GM19452 (cell line): Measurements from ENCODE around the gene YLPM1.
A peak's percentile ranks its signal among the peaks of the same experiment; 100 is the strongest.

Source experiments
- ATAC-seq: cut with Tn5 transposase; IDR thresholded peaks from one replicate; pipeline ENCODE4 v1.9.1; 2021; ENCODE audit not compliant: unreplicated experiment

Gene YLPM1

DNA sequence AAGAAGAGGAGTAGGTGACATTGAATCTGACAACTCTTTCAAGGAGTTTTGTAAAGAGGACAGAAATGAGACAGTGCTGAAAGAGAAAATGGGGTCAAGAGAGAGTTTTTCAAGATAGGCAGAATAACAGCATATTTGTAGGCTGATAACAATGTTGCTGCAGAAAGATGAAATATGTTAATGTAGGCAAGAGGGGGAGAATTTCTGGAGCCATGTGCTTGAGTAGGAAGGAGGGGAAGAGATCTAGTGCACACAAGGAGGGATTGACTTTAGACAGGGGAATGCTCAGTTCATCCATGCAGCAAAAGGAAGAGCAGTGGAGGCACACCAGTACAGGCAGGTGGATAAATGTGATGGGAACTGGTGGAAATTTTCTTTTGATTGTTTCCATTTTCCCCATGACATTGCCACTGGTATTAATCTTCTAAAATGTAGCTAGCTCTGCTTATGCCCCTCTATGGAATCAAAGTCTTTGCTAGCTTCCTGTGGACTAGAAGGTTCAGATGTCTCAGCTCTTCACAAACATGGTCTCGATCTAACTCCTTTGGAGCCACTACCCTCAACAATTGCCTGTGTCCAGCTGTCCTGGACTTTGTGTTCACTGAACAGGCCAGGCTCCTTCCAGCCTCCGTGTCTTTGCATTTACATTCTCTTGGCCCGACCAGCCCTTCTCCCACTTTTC, 103.7 kb downstream of the YLPM1 start:
- no peak for ATAC-seq

DNA sequence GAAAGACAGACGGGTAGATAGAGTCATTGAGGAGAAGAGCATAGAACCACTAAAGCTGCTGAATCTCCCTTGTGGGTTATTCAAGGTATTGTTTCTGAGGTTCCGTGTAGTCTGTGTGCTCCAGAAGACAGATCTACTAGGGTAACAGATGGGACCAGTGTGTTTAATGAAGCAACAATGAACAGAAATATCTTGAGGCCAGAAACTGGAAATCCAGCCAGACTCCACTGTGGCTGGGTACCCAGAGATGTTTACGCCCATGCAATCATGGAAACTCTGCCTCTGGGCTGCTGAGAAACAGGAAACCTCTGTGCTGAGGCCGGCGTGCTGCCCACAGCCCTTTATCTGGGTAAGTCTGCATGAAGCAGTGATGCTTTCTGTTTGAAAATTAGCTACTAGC, 104.6 kb downstream of the YLPM1 start:
- ATAC-seq, result no peak

DNA sequence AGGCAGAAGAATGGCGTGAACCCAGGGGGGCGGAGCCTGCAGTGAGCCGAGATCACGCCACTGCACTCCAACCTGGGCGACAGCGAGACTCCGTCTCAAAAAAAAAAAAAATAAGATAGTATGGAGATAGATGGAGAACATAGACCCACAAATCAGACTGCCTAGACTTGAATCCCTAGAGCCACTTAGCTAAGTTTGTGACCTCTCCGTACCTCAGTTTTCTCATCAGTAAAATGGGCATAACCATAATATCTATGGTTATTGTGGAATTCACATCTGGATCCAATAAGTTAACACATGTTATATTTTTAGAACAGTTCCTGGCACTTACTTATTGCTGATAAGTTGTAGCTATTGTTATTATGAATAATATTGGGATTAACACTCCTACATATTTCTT, 105.6 kb downstream of the YLPM1 start:
- no peak for ATAC-seq

DNA sequence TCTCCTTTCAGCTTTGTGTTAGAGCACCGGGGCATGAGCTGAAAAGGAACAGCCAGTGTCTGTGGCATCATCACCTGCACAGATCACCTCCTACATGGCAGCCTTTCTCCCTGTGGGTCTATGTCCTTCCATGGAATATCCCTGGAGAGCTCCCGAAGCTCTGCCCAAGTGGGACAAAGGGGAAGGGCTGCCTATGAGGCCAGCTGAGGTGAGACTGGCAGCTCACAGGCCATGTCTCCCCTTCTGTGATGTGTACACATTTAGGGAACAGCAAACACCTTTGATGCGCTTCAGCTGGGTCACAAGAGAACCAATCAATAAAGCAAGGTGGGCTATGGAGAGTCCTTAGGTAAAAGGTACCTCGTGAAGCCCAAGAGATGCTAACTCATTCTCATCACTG, 108.7 kb downstream of the YLPM1 start:
- no peak for ATAC-seq

DNA sequence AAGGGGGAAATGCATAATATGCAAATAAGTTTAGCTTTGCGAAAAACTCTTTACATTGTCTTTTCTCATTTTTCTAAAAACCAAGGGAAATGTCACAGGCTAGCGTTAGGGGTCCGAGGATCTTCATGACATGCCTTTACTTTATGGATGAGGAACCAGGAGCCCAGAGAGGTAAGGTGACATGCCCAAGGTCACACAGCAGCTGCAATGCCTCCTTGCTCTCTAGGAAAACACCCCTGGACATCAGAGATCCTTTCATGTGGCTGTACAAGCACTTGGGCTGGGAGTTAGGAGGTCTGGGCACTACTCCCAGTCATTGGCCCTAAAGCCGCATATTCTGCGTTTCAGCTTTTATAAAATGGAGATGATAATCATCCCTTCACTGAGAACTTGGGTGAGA, 112.1 kb downstream of the YLPM1 start:
- ATAC-seq, result no peak

DNA sequence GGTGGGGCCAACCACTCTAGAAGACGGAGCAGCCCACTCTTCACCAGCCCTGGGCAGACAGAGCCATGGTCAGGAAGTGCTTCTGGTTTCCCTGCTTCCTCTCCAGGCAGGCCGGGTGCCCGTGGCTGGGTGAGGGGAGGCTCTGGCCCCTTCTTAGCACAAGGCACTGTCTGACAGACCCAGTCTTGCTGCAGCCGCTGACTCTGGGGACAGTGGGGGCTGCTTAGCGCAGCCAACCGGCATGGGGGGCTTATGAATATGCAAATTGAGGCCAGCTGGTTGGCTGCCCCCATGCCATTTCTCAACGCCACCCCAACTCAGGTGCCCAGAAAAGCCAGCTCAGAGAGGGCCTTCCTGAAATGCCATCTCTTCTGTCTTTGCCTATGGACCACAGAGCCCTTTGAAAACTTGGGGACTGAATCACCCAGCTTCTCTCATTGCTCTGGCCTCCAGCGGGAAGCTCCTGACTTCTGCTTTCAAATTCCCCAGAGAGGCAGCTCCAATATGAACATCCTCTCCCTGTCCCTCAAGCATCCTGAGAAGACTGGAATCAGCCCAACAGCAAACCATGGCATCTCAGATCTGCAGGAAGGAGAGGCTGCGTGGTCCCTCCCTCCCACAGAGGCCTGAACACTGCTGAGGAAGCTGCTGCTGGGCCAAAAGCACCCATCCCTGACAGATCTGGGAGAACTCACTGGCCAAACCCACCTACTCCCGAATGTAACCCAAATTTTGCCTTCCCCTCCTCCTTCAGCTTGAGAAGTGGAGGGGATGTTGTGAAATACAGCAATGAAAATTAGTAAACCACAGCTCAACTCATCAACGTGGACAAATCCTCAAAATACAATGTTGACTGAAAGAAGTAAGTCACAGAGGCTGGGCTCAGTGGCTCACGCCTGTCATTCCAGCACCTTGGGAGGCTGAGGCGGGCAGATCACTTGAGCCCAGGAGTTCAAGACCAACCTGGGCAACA, 113.1 kb downstream of the YLPM1 start, which contains the start of gene PROX2:
Gene PROX2 (minus strand): TSS at position 205 of the 973 bp plus-strand sequence. CDS start 12,311 bp downstream, outside the sequence.
- no peak for ATAC-seq

DNA sequence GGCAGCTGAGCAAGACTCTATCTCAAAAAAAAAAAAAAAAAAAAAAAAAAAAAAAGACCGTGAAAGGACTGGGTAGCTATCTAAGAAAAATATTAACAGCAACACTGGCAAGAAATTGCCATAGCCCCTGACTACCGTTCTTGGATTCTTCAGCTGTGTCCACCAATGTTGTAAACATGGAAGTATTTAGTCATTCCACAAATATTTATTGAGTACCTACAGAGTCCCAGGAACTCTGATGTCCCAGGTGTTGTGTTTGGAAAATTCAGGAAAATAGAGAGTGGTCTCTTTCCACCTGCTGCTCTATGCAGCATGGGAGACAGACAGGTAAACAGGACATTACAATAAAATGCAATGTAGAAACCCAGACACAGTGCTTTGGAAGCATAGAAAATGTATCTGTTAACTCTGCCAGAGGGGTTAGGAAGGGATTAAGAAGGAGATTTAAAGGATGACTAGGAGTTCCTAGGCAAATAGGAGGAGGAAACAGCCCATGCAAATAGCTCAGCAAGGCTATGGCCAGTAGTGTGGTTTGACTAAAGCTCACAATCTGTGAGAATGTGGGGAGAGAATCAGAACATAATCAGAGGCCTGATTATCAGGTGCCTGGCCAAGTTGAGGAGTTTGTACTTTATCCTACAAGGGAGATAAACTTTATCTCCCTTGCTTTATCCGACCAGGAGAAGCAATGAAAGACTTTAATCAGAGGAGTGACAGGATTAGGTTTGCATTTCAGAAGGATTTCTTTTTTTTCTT, 116.5 kb downstream of the YLPM1 start:
- no peak for ATAC-seq

- ATAC-seq, result peak; percentile 97
These were observed 118.5 kb downstream of the YLPM1 start, which contains the start of gene DLST for GRCh38 chr14:74881431-74882102. Gene DLST (plus strand): TSS chr14:74881916. CDS start chr14:74881954, 38 bp downstream.

GRCh38 chr14:74882103-74882920, 119.2 kb downstream of the YLPM1 start:
- peak; percentile 44 for ATAC-seq
